Heart left ventricle (tissue), 13 donors: ENCODE results near the gene DGUOK.

ENCODE experiments used
- POLR2A ChIP-seq, 2 donors: fragments of 450-650 bp; IDR thresholded peaks; one replicate each; pipeline ENCODE4 v1.6.1; 2017; ENCODE audit warnings: antibody characterized with exemption in 2 of 2, mild to moderate bottlenecking in 2 of 2, moderate library complexity in 2 of 2
- TF ChIP-seq, protein P1 (sequence below), 12 donors: fragments of 200-600 bp; sonication (generic) in 4 of 12; IDR thresholded peaks; one replicate each; pipeline versions ENCODE4 v1.5.0 to v1.8.0; 2018 to 2022; ENCODE audit warnings: antibody characterized with exemption in 12 of 12, mild to moderate bottlenecking in 5 of 12
- donor health status: ischemic (EF 13 %, LVEDD 7.1; RV severe dilation, severe dysfunction).
- donor health status: DM: no; HTN: yes; CAD: no.
- donor health status: DM: no; HTN: no; CAD: no.
- donor health status: ischemic (EF 25% LVEDD 6.9; RV normal size, moderate dysfunction).
- donor health status: ischemic (EF 25% LVEDD 5.7; RV mildly dilated, moderate dysfunction).
- donor health status: ischemic (EF 35%, LVEDD 5.7; RV mildly dilated, moderate dysfunction).
- donor health status: nonischemic (EF 11% LVEDD 7.7; RV severe dilation, severe dysfunction).
- donor health status: DM: yes; HTN: yes; CAD: no.
- donor health status: PGD.
- donor health status: ischemic (EF 29% LVEDD 5.4; RV normal size, mild dysfunction).
- donor health status: nonischemic (EF 23%, LVEDD 6.1; RV moderate dilation, normal function).

DNA sequence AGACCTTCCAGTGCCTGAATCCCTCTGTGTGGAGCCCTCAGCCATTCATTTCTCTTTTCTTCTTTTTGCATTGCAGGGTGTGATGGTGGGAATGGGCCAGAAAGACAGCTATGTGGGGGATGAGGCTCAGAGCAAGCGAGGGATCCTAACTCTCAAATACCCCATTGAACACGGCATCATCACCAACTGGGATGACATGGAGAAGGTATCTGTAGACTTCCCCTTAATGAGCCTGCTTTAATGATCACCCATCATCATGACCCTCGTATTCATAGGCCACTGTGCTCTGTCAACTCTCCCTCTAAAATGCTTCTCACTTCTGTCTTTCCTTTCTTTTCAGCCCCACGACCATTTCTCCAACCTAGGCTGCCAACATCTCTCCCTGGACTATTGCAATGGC lies 24.4 kb upstream of the DGUOK start:
- no peak for TF ChIP-seq POLR2A (IDR thresholded peaks at IDR 0.05)
- TF ChIP-seq, protein P1, sequence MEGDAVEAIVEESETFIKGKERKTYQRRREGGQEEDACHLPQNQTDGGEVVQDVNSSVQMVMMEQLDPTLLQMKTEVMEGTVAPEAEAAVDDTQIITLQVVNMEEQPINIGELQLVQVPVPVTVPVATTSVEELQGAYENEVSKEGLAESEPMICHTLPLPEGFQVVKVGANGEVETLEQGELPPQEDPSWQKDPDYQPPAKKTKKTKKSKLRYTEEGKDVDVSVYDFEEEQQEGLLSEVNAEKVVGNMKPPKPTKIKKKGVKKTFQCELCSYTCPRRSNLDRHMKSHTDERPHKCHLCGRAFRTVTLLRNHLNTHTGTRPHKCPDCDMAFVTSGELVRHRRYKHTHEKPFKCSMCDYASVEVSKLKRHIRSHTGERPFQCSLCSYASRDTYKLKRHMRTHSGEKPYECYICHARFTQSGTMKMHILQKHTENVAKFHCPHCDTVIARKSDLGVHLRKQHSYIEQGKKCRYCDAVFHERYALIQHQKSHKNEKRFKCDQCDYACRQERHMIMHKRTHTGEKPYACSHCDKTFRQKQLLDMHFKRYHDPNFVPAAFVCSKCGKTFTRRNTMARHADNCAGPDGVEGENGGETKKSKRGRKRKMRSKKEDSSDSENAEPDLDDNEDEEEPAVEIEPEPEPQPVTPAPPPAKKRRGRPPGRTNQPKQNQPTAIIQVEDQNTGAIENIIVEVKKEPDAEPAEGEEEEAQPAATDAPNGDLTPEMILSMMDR (IDR thresholded peaks at IDR 0.05), result no peak
